Omental fat pad (tissue), 4 donors: ENCODE measurements around the gene NTF4. TPM values are rescaled to one million over a fixed set of nuclear protein-coding genes. Genes with fewer than 3 reads are reported as not detected.
"Not testable (repeated sequence)": the region's sequence is repeated elsewhere in the genome, so short reads cannot be mapped to it uniquely, and the experiment has no call there.

Experiments used
- ATAC-seq: fragments of 150-250 bp; one replicate; pipeline ENCODE4 v1.9.1; 2016; ENCODE audit warnings: mild to moderate bottlenecking, moderate library complexity; ENCODE audit not compliant: low FRiP score
- DNase-seq: peaks from one replicate; pipeline ENCODE4 v3.0.0-alpha.2; 2019; ENCODE audit warnings: low spot score
- total RNA-seq, 4 donors: library from RNA; depleted of rRNA; stranded (reverse); fragments of >200 nt; gene quantifications; one replicate each; pipeline ENCODE4 v1.1.0, GENCODE V29; 2016
- TF ChIP-seq, protein P1 (sequence below), 3 donors: fragments of 450-650 bp; IDR thresholded peaks; one replicate each; pipeline ENCODE4 v1.5.1; 2016 to 2017; ENCODE audit warnings: antibody characterized with exemption in 3 of 3, mild to moderate bottlenecking in 3 of 3, moderate library complexity in 2 of 3

NTF4 gene
- total RNA-seq, 4 donors from 2014 or later, result 0.84 TPM; not detected in 3

DNA sequence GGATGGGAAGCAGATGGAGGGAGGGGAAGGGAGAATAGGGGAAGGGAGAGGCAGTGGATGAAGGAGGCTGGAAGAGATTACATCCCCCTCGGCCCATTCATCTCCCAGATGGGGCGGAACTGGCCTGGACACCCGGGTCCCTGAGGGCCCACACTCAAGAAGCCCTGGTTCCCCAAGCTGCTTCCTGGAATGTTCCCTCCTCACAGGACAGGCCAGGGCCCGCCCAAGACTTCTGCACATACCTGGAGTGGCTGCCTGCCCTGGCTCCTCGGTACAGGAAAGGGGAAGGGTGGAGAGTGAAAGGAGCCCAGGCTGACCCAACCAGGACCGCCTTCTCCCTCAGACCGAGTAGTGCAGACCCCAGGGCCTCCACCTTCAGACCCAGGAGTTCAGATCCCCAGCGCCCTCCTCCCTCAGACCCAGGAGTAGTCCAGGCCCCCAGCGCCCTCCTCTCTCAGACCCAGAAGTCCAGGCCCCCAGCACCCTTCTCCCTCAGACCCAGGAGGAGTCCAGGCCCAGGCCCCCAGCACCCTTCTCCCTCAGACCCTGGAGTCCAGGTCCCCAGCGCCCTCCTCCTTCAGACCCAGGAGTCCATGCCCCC lies 489 bp downstream of the NTF4 start:
- TF ChIP-seq, protein P1, sequence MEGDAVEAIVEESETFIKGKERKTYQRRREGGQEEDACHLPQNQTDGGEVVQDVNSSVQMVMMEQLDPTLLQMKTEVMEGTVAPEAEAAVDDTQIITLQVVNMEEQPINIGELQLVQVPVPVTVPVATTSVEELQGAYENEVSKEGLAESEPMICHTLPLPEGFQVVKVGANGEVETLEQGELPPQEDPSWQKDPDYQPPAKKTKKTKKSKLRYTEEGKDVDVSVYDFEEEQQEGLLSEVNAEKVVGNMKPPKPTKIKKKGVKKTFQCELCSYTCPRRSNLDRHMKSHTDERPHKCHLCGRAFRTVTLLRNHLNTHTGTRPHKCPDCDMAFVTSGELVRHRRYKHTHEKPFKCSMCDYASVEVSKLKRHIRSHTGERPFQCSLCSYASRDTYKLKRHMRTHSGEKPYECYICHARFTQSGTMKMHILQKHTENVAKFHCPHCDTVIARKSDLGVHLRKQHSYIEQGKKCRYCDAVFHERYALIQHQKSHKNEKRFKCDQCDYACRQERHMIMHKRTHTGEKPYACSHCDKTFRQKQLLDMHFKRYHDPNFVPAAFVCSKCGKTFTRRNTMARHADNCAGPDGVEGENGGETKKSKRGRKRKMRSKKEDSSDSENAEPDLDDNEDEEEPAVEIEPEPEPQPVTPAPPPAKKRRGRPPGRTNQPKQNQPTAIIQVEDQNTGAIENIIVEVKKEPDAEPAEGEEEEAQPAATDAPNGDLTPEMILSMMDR (IDR thresholded peaks at IDR 0.05), result no peak
- ATAC-seq (no peak), DNase-seq (no peak)

DNA sequence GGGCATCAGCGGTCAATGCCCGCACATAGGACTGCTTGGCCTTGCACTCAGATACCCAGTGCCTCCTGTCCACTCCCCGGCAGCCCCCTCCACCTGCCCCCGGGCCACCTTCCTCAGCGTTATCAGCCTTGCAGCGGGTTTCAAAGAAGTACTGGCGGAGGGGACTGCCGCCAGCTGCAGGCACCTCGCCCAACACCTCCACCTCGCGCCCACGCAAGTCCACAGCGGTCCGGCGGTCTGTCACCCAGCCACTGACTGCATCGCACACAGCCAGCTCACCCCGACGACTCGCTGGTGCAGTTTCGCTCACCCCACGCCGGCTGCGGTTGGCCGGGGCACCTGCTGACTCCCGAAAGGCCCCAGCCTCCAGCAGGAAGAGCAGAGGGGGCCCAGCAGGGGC lies 3.2 kb downstream of the NTF4 start:
- no peak for ATAC-seq
- TF ChIP-seq, protein P1 (IDR thresholded peaks at IDR 0.05), result no peak
- DNase-seq, result no peak

DNA sequence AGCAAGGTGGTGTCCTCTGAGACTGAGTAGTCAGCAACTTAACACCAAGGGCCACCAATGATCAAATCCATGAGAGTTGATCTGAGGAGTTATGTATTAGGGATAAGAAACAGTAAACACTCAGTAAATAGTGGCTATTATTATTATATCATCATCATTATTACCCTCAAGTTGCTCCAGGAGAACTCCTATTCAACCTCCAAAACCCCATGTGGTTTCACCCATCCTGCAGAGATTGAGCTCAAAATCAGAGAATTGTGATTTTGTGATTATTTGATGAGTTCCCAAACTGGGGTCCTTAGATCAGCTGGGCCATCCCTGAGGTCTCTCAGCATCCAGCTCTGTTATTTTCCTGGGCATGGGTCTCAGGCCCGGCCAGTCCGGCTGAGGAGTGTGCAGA lies 3.6 kb downstream of the NTF4 start:
- DNase-seq (no peak), ATAC-seq (no peak)
- TF ChIP-seq, protein P1 (IDR thresholded peaks at IDR 0.05), result no peak

DNA sequence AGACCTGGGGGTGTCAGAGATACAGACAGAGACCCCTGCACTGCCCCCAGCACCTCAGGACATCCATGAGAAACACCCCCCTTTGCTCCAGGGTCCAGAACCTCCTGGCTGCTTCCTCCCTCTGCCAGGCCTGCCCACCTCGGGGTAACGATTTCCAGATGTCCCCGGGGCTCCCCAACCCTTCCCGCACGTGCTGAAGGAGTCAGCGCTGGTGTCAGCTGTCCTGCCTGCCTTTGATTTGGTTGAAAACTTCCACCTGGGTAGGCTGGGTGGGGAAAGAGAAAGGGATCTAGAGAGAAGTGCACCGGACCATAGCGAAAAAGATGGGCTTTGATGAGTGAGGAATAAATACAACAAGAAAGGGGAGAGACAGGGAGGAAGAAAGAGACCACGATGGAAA lies 5.6 kb downstream of the NTF4 start:
- no peak for ATAC-seq
- DNase-seq, result no peak
- TF ChIP-seq, protein P1 (IDR thresholded peaks at IDR 0.05), result no peak

DNA sequence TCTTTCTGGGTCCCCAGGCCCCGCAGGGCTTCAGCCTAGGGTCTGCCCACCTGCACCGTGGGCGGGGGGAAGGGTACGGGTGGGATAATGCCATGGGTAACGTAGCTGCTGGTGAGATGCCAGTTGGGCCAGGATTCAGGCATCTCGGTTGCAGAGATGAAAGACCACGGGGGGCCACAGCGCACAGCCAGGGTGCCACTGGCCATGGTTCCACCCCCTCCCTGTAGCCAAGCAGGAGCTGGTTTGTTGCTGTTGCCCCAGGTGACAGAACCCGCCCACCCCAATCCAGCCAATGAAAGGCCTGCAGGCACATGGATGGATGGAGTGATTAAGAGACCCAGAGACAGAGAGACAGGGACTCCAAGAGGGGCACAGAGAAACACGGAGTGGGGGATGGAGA lies 6.1 kb downstream of the NTF4 start:
- TF ChIP-seq, protein P1 (IDR thresholded peaks at IDR 0.05), result no peak
- no peak for ATAC-seq
- DNase-seq, result no peak

DNA sequence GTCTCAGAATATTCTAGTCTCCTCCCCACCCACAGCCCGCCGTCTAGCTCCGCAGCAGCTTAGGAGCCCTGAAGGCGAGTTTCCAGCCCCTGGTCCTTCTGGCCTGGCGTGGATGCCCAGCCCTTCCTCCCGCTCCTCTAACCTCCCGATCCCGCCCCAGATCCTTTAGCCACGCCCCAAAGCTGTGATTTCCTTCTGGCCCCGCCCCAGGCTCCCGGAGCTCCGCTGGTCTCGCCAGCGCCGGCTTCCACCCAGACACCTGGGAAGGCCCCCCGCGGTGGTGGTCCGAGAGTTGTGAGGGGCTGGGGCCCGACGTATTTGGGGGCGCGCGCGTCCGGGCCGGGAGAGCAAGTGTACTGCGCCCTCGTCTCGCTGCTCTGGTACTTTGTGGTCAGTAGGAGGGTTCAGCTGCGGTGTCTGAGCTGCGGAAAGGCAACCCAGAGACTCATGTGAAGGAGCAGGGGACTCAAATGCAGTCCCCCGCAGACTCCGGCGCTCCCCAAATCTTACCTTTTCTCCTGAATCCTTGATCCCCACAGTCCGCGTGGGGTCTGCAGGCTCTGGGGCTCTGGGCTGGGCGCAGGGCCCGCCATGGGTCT lies 6.9 kb downstream of the NTF4 start, which contains the start of gene CGB7:
Gene CGB7 (minus strand): TSS at position 114 of the 599 bp plus-strand sequence. CDS start 2,374 bp downstream, outside the sequence.
- TF ChIP-seq, protein P1 (IDR thresholded peaks at IDR 0.05), result no peak
- peak; percentile 43 for DNase-seq
- ATAC-seq, result peak; percentile 72

DNA sequence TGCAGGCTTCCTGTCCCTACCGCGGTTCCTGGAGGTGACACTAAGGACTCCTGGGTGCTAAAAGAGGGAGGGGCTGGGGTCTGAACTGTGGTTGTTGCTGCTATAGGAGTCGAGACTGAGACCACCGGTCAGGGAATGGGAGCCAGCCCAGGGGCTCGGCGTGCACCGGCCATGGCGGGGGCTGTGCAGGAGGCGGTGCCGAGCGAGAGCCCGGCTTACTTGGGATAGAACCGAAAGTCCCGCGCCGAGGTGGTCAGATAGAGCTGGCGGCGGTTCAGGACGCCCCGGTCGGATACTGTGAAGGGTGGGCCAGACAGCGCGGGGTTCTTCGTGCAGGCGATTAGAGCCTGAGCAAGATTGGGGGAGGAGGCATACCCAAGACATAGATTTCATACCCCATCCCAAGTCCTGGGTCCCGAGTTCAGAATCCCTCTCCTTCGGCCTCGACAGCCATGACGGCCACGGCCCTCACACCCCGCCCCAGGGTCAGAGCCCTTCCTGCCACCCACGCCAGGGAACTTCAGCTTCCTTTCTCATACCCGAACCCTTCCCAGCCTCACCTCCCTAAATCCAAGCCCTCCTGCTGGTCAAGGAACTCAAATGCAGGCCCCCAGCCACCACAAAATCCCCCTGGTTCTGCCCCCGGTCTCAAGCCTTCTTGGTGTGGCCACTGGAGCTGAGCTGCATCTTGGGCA lies 7.6 kb downstream of the NTF4 start:
- DNase-seq, result not testable (repeated sequence)
- ATAC-seq, result peak; percentile 26
